ENCODE data around the gene ADAM33.

The ADAM33 gene

DNA sequence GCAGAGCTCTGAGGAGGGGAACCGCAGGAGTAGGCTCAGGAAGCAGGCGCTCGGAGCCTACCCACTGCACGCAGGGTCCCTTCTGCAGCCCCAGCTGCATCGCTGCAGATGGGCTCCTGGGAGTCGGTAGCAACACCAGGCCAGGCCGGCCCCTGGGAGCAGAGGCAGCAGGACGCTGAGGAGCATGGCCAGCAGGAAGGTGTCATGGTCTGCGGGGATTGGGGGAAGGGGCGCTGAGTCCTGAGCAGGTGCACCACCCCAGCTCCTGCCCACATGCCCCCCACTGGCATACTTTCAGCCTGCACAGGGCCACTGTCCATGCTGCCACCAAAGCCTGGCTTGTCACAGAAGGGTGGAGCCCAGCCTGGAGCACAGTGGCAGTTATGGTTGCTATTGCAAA lies 10.9 kb downstream of the ADAM33 start:
- in situ Hi-C loops (cut with MboI; ENCODE audit: low sequenced_read_pairs) = no loop called here

DNA sequence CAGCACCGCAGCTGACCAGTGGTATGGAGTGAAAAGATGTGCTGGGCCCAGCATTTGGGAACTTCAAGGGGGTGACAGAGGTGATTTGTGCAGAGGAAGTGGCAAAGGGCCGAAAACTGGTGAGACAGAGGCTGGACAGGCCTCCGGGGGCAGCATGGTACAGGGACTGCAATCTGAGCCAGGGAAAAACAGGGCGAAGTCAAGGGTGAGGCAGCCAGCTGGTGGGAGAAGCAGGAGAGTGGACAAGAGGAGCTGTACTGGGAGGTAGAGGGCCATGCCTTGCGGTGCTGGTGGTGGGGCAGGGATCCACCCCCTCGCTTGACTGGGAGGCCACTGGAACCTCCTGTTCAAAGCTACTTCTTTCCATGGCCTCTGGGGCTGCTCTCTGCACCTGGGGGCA lies 11.3 kb downstream of the ADAM33 start:
- in situ Hi-C loops (cut with MboI; ENCODE audit: low sequenced_read_pairs) = no loop called here

- in situ Hi-C loops (cut with MboI; ENCODE audit: low sequenced_read_pairs) = no loop called here
These were observed 12.0 kb downstream of the ADAM33 start for GRCh38 chr20:3669710-3670367.

DNA sequence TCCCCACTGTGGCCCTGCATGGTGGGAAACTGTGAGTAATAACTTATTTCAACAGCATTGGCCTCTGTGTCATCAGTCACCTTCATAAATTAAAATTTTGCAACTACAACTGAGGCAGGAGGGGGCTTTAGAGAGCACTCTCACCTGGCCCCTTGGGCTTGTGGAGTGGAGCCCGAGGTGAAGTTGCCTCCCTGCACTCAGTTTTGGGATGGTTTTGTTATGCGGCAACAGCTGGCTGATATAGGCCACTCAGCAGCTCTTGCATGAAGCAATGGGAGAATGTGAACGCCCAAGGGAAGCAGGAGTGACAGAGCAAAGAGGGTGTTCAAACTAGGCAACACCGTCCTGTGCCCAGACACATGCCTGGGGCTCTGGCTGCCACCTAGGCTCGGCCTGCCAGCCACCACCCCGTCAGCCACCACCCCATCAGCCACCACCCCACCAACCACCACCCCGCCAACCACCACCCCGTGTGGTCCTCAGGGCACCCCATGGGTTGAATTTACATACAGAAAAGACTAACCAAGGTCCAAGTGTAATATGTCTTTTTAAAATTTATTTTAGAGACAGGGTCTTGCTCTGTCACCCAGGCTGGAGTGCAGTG lies 14.3 kb downstream of the ADAM33 start:
- in situ Hi-C loops (cut with MboI; ENCODE audit: low sequenced_read_pairs) = no loop called here

DNA sequence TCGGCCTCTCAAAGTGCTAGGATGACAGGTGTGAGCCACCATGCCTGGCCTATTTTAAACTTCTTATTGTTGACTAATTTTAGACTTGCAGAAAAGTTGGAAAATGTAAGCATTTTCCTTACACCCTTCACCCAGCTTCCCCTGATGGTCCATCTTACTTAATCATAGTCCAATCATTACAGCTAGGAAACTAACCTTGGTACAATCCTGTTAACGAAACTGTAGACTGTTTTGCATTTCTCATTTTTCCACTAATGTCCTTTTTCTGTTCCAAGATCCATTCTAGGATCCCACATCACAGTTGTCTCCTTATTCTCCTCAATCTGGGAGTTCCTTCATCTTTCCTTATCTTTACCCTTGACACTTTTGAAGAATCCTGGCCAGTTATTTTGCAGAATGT lies 18.0 kb downstream of the ADAM33 start:
- in situ Hi-C loops (cut with MboI; ENCODE audit: low sequenced_read_pairs) = no loop called here

GRCh38 chr20:3663031-3663701 lies 18.6 kb downstream of the ADAM33 start, which contains the start of gene GFRA4:
Gene GFRA4 (minus strand): TSS chr20:3663399. CDS start chr20:3663399, 0 bp downstream.
- in situ Hi-C loops (cut with MboI; ENCODE audit: low sequenced_read_pairs) = no loop called here

GRCh38 chr20:3661814-3662665 lies 19.8 kb downstream of the ADAM33 start:
- in situ Hi-C loops (cut with MboI; ENCODE audit: low sequenced_read_pairs) = no loop called here

- in situ Hi-C loops (cut with MboI; ENCODE audit: low sequenced_read_pairs) = no loop called here
These were observed 20.6 kb downstream of the ADAM33 start for GRCh38 chr20:3661060-3661813.

DNA sequence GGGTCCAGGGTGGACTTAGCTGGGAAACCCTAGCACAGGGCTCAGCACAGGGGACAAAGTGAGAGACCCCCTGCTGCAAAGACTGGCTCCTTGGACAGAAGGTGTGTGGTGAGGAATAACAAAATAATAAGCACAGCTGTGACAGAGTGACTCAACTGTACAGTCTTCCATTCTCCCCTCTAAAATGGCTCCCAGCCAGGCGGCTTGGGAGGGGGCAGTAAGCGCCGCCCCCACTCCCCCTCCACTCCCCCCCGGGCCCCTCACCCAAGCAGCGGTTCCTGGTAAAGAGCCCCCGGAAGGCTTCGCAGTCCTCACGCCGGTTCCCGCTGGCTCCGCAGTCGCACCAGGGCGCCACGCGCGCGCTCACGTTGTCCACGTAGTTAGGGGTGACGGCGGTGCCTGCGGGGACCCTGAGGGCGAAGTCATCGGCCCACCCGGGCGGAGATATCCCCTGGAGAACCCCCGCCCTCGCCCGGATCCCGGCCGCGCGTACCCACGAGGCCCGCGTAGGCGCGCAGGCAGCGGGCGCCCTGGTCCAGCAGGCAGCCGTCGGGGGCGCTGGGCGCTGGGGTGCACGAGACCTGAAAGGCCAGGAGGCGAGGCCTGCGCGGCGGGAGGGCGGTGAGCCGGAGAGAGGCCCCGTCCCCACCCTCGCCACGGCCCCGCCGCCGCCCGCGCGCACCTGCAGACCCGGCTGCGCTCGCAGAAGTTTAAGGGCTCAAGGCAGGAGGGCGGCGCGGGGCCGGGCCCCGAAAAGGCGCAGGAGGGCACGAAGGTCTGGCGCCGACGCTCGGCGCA lies 21.3 kb downstream of the ADAM33 start:
- in situ Hi-C loops (cut with MboI; ENCODE audit: low sequenced_read_pairs) = no loop called here

DNA sequence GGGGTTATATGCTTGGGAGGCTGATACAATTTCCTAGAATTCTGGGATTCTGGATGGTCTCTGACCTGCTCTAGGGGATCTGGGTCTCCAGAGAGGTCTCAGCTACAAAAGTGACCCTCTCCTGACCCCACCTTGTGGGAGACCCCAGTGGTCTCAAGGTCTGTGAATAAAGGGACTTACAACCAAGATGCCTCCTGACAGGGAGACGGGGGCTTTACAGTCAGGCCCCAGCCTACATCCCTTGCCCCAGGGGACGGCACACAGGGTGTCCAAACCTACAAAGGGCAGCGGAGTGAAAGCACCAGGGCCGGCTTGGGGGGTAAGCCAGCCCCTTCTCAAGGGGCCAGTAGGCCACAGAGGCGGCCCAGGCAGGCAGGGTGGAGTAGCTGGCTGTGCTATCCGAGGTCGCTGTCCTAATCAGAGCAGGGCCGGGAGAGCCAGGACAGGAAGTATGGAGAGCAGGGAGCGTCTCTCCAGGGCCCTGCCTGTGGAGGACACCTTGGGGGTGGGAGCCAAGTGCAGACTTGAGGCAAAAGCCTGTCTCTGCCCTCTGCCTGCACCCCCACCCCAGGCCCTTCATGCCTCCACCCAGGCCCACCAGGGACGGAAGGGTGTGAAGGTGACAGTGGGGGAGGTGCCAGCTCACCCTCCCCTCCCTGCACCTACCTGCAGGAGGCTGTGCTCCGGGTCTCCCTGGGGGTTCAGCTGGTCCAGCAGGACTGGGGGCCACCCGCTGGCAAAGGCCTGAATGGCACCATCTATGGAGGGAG lies 22.1 kb downstream of the ADAM33 start:
- in situ Hi-C loops (cut with MboI; ENCODE audit: low sequenced_read_pairs) = no loop called here

DNA sequence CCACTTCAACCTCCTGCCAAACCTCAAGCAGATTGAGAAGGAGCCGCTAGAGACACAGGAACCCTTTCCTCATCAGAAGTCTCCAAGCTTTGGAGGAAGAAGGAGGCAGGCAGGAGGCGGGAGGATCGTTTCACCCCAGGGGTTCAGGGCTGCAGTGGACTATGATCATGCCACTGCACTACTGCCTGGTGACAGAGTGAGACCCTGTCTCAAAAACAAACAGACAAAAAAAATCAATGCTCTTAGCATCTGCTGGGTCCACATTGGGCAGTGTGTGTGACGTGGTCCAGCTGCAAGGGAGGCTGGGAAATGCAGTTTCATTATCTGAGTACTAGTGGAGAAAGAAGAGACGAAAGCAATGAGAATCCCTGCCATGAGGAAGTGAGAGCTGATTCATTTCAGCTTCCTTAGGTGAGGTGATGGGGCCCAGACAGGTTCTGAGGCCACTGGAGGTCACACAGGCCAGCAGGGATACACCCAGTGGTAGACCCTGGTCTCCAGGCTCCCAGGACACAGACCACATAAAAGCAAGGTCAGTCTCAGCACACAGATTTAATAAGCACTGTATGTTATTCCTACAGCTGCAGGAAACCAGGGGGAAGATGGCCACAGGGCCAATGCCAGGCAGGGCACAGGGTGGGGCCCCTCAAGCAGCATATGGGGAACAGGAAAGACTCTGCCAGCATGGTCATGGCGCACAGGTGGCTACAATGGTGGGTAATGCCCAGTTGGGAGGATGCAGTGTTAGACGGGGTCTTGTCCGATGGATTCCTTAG lies 22.9 kb downstream of the ADAM33 start:
- in situ Hi-C loops (cut with MboI; ENCODE audit: low sequenced_read_pairs) = no loop called here

GRCh38 chr20:3658019-3658715 lies 23.6 kb downstream of the ADAM33 start:
- in situ Hi-C loops (cut with MboI; ENCODE audit: low sequenced_read_pairs) = no loop called here

DNA sequence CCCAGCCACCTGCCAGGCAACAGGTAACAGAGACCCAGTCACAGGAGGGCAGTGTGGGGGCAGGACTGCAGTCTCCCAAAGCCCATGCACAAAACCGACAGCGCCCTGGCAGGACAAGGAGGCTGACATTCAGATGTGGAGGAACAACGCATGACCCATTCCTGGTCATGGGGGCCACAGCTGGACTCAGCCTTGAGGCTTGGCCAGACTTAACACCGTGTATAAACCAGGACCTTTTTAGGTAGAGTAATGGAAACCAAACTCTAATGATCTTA lies 26.7 kb downstream of the ADAM33 start:
- in situ Hi-C loops (cut with MboI; ENCODE audit: low sequenced_read_pairs) = no loop called here

GRCh38 chr20:3654326-3655130 lies 27.3 kb downstream of the ADAM33 start:
- in situ Hi-C loops (cut with MboI; ENCODE audit: low sequenced_read_pairs) = no loop called here

- in situ Hi-C loops (cut with MboI; ENCODE audit: low sequenced_read_pairs) = no loop called here
These were observed 27.9 kb downstream of the ADAM33 start for GRCh38 chr20:3653921-3654320.

DNA sequence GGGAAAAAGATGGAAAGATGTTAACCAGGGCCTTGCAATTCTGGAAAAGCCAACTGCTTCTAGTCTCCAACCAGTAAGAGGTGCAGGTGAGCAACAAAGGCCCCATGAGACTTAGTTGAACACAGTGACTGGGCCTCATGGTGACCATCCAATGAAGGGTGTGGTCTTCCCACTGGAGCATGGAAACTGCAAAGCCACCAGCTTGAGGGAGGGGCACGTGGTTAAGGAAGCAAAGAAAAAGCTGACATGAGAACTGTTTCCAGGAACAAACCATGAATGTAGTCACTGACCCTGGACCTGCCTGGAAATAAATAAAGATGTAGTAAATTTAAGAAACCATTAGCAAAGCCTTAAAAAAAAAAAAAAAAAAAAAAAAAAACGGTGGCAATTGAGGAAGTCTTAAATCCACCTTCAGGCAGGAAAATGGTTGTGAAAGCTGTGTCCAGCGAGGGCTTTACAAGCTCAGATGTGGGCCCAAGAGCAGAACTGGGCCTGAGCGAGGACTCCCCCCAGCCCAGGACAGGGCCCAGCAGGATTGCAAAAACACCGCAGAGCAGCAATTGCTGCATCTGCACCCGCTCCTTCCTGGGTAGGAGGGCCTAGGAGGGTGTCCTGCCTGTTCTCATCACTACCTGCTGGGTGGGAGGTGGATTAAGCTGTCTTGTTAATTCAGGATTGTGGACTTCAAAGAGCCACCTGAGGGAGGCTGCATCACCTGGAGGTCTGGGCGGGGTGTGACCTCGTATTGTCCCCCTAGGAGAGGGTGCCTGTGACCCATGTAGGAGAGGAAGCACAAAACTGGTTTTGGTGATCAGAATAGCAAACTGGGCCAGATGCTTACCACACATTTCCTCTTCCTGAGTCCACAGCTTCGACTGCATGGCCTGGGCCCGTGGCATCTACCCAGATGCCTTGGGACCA lies 28.9 kb downstream of the ADAM33 start:
- in situ Hi-C loops (cut with MboI; ENCODE audit: low sequenced_read_pairs) = no loop called here

All from HL-60/S4 treated with retinoic acid at 250 ng/mL for 4 days and 3 days (cell line).